NCI-H2107 treated with DMSO at 0.1 percent for 48 hours (cell line): Measurements from ENCODE around the gene PODXL2.

Experiments used
- DNase-seq: peaks from one replicate; lab custom pipeline; 2025; ENCODE audit not compliant: unreplicated experiment; lab: John Stamatoyannopoulos, UW

The PODXL2 gene

DNA sequence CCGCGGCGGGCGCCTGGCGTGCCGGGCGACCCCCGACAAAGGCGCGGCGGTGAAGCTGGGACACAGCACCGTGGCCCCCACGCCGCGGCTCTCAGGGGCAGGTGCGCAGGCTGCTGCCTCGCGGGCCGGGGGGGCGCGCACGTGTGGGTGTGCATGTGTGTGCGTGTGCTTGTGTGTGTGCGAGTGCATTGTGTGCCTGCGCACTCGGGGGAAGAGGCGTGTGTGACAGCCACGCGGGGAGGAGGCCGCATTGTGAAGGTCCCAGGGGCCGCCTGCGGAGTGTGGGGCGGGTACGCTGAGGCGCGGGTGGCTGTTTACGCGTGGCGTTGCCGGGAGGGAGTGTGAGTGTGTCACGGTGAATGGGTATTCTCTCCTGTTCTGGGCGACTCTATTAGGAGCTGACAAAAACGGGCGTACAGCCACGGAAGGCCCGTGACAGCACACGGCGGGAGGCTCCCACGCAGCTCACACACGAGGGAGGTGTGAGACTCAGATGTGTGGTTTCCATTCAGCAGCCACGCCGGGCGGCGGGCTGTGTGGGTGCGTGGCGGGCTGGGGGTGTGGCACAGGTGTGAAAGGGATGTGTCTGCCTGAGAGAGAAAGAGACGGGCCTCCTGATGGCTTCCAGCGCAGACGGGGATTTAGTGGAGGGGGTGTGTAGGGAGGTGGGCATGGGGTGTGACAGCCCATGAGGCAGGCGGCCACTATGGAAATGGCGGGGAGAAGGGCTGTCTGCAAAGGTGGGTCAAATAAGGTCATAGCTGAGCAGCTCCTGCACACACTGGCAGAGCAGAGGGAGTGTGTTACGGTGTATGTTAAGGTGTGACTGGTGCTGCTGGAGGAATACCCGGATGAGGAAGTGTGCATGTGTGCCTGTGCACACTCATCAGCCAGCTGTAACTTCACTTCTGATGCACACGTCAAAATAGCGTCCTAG lies 750 bp downstream of the PODXL2 start:
- no peak for DNase-seq

DNA sequence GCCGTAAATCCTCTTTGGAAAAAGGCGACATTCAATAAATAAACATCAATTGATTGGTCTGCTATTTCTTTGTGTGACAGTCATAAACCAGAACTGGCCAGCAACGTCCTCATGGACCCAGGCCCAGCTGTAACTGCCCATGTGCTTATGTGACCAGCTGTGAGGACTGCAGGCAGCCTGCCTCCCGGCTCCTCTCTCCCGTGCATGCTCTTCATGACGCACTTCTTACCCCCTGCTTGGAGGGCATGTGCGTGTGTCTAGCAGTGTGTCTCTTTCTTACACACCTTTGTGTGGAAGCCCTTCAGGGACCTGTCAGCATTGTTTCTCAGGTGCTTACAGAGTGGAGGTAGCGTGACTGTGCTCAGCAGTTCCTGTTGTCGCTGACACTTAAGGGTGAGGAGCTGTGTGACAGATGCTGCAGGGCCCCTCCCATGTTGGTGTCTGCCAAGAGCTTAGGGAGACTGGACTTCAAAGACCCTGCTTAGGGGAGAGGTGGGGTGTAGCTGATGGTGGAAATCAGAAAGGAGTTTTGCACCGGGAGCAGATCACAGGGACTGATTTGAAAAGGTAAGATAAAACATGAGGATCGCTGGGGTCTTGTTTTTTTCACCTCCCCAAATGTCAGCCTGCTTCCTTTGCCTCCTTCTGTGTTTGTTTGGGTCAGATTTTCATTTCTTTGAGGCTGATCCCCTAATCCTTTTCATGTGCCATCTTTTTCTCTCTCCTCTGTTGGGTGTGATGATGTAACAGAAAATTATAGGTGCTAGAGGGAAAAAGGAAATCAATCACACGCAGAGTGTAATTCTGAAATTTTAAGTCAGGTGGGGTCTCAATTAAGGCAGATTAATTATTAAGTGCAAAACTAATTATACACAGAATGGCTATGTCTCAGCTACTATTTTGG lies 2.1 kb downstream of the PODXL2 start:
- DNase-seq: peak; percentile 74

GRCh38 chr3:127632035-127632820 lies 3.2 kb downstream of the PODXL2 start:
- DNase-seq: no peak

DNA sequence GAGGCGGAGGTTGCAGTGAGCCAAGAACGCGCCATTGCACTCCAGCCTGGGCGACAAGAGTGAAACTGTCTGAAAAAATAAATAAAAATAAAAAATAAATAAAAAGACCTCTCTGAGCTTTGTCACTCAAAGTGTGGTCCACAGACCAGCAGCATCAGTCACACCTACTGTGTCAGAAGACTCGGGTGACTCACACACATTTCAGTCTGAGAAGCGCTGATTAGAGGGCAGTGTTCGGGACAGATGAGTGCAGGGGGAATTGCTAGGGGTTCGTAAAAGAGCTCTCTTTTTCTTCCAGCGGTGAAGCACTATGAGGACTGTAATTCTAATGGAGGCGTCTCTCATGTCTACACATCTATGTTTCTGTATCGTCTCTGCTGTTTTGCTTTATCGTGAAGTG lies 5.7 kb downstream of the PODXL2 start:
- no peak for DNase-seq

GRCh38 chr3:127637546-127637945 lies 8.6 kb downstream of the PODXL2 start:
- no peak for DNase-seq

GRCh38 chr3:127637971-127638370 lies 9.0 kb downstream of the PODXL2 start:
- DNase-seq: no peak

- DNase-seq: no peak
Observed at GRCh38 chr3:127639173-127640041, 10.4 kb downstream of the PODXL2 start.

GRCh38 chr3:127640042-127640355 lies 11.0 kb downstream of the PODXL2 start:
- DNase-seq: no peak

DNA sequence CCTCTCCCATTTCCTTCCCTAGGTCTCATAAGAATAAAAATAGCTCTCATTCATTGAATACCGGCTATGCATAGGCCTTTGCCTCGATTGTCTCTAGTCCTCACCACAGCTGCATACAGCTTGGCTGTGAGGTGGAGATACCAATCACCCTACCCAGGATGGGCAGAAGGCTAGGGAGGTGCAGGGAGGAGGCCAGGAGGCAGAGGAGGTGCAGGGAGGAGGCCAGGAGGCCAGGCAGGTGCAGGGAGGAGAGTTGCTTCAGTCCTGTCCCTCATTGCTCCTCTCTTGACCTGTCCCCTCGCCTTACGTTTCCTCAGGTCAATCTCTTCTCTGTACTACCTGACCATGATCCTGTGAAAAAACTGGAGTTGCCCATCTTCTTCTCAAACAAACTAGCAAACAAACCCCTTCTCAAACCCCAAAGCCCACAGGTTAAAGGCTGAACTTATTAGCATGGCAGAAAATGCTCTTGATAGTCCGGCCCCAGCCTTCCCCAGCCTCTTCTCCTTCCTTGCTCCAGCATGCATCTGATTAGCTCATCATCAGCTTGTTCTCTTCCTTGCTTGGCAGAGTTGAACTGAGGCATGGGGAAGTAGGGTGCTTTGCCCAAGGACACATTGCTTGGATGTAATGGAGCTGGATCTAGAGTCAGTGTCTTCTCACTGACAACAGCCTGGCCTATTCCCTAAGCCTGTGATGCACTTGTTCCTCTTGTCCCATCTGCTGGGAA lies 15.8 kb downstream of the PODXL2 start:
- no peak for DNase-seq

- DNase-seq: no peak
Observed at GRCh38 chr3:127645371-127646015, 16.5 kb downstream of the PODXL2 start.

DNA sequence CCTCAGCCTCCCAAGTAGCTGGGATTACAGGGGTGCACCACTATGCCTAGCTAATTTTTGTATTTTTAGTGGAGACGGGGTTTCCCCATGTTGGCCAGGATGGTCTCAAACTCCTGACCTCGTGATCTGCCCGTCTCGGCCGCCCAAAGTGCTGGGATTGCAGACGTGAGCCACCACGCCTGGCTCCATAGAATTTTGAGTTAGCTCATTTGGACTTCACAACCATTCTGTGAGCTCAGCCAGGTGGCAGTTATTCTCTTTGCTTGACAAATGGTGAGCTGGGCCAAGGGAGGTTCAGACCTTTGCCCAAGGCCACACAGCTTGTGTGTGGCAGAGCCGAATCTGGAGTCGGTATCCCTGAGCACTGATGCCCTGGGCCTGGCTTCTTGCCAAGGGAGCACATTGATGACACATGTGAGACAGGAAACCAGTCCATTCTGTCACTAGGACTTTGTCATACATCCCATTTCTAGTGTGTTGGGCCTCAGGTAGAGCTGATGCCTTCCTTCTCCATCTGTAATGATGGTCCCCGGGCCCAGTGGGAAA lies 17.6 kb downstream of the PODXL2 start:
- no peak for DNase-seq

DNA sequence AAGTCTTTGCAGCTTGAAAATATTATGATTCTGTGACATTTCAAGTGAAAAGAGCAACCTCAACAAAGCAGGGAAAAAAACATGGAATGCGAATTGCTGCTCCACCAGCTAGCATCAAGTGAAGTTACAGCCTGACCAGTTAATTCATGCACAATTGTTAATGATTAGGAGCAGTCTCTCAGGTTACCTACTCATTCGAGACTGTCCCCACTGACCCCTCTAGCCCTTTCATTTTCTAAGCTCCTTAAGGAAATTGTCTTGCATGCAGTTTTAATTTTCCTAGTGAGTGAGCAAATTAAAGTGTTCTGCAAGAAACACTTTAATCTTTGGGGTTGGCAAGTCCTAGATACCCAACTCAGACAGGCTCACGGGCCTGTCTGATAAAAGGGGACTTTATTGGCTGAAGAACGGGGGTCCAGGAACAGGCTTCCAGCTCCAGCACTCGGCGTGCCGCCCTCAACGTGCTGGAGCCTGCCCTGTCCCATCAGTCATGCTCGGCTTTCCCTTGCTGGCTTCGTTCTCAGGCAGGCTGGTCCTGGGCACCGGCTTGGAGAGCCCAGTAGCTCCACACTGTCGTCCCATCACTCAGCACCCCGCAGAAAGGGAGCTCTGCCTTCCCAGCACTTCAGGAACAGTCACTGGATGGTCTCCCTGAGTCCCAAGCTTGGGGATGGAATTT lies 18.3 kb downstream of the PODXL2 start:
- no peak for DNase-seq

DNA sequence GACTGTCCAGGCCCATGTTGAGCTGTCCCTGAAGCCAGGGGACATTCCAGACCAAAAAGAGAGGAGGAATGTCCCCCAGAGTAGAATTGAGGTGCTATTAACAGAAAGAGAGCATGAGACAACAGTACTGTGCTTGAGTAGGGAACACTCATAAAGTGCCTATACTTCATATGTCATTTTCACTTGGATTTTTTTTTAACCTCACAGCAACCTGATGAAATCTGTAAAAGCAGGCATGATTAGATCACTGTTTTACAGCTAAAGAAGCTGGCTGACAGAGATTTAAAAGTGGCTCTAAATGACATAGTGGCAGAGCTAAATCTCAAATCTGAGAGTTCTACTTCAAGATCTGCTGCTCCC lies 18.8 kb downstream of the PODXL2 start:
- no peak for DNase-seq

DNA sequence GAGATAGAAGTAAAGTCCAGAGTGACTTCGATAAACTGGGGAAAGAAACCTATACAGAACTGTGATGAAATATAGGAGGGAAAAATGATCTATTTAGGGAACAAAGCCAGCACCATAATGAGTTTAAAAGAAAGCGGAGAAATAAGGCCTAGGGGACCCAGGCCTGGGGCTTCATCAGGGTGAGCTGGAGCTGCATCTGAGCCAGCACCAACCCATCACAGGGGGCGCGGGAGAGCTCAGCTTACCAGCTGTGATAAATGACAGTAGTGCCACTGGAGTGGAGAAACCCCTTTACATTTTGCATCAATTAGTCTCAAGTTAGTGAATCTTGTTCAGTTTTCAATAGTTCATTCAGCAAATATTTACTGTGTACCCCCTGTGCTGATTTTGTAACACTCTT lies 21.3 kb downstream of the PODXL2 start:
- no peak for DNase-seq

DNA sequence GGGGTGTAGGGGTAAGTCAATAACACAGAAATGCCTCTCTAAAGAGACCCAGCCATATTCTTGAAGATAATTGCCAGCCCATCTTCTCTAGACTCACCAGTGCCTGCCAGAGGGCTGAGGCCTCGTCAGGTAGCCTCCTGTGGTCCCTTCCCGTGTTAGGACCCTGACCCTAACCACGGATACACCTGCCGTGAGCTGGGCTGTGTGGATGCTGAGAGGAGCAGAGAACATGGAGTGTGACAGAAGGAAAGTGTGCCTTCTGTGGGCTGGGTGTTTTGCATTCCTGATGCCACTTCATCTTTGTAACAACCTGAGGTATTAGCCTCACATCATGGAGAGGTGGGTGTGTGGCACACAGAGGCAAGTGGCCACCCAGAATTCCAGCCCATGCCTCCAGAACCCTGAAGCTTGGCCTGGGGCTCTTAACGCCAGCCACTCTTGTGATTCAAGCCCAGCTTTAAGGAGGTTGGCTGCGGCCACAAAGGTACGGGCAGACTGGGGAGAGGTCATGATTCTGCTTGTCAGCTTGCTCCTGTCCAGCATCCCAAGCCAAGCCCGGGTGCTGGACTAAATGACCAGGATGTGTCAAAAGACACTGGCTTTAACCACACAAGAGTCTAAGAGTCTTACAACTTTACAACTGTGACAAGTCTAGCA lies 22.7 kb downstream of the PODXL2 start:
- DNase-seq: no peak

DNA sequence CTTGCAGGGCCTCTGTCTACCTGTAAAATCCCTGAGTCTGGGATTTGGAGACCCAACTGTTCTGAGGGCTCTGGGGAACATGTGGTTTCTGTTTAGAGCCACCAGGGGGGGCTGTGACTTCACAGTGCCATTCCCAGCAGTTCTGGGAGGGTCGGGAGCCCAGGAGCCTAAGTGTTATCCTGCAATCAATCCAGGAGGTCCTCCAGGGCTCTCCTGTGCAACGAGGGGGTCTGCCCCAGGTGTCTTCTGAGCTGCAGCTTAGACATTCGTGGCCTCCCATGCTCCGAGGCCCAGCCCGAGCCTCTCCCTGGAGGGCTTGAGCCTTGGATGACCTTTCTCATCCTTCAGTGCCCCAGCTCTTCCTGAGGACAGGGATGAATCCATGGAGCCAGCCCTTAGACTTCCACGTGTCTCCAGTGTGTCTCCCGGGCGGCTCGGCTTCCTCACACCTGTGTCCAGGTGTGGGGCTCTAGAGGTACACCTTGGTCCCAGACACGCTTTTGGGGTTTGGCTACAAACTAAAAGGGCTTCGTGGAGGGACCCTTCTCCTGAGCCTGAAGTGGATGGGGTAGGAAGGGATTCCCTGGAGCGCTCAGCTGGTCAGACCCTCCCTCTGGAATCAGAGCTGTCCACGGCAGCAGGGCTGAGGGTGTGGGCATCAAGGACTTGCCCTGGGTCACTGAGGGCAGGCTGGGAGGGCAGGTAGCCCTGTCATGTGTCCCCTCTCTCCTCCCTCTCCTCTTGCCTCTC lies 23.4 kb downstream of the PODXL2 start:
- peak; percentile 72 for DNase-seq

- DNase-seq: no peak
Observed at GRCh38 chr3:127654374-127654773, 25.4 kb downstream of the PODXL2 start.
